RWPE2 (cell line): ENCODE data around the gene RRP8.

ENCODE experiments used
- ATAC-seq: fragments of 200-7000 bp; cut with Tn5 transposase; 3 replicates; pipeline ENCODE4 v1.9.1; 2021; ENCODE audit warnings: low read depth
- DNase-seq: peaks from one replicate; pipeline ENCODE4 v3.0.0-alpha.2; 2020; ENCODE audit warnings: low spot score
- H3K27ac ChIP-seq: fragments of 450-650 bp; 2 replicates; pipeline ENCODE4 v1.5.1; 2017; ENCODE audit warnings: mild to moderate bottlenecking; ENCODE audit not compliant: poor library complexity, severe bottlenecking
- H3K27me3 ChIP-seq: fragments of 250-450 bp; sonication (Bioruptor Pico); 2 replicates; pipeline ENCODE4 v1.5.1; 2021; ENCODE audit warnings: mild to moderate bottlenecking, moderate library complexity; ENCODE audit not compliant: insufficient read depth, poor library complexity, severe bottlenecking
- H3K36me3 ChIP-seq: fragments of 250-450 bp; sonication (Bioruptor Pico); 2 replicates; pipeline ENCODE4 v1.5.1; 2020; ENCODE audit warnings: low read depth, mild to moderate bottlenecking, moderate library complexity
- H3K4me1 ChIP-seq: fragments of 250-450 bp; sonication (Bioruptor Pico); 2 replicates; pipeline ENCODE4 v1.5.1; 2021; ENCODE audit warnings: mild to moderate bottlenecking, moderate library complexity; ENCODE audit not compliant: insufficient read depth, poor library complexity, severe bottlenecking
- H3K4me3 ChIP-seq: fragments of 250-450 bp; sonication (Bioruptor Pico); 2 replicates; pipeline ENCODE4 v1.5.1; 2021; ENCODE audit warnings: mild to moderate bottlenecking, moderate library complexity; ENCODE audit not compliant: severe bottlenecking
- H3K9me3 ChIP-seq: fragments of 250-450 bp; sonication (Bioruptor Pico); 2 replicates; pipeline ENCODE4 v1.5.1; 2021; ENCODE audit warnings: mild to moderate bottlenecking, moderate library complexity; ENCODE audit not compliant: severe bottlenecking
- TF ChIP-seq, protein P1 (sequence below): fragments of 450-650 bp; IDR thresholded peaks from one replicate; pipeline ENCODE4 v1.5.1; 2017; ENCODE audit warnings: mild to moderate bottlenecking, moderate library complexity; ENCODE audit not compliant: poor library complexity, severe bottlenecking

RRP8 gene

DNA sequence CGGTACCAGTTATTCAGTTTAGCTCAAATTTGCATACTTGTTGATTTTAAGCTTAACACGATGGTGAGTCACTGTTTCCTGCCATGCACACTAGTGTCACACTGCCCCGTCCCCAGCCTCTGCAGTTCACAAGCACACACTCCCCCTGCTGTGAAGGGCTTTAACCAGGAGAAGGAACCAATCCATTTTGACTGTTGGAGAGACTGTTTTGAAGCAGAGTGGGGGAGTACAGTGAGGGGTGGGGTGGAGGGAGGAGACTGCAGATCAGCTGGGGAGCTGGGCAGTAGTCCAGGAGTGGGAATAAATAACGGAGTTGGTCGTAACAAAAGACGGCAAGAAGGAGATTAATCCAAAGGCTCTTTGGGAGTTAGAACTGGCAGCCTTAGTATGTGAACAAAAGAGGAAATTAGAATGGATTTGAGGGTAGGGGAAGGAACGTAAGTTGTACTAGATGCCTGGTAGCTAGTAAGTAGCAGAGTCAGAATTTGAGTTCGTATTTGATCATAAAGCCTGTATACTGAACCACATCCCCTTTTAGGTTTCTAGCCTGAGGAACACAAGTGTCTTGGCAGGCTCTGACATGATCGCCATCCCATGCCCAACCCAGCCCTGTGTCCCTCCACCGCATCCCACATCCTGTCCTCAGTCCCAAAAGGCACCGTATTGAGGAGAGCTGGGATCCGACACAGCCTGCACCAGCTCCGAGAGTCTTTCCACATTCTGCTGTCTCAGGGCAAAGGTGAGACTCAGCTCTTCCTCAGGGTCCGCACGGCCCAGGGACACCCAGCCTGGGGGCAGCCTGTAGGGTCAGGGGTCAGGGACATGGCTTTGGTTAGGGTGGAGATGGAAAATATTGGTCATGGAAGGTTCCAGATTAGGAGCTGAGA is 14.9 kb upstream of the RRP8 start:
- Histone ChIP-seq H3K27ac (peak overlapping the region; percentile 30), H3K27me3 (no peaks in the 10 kb centered on the region), H3K4me3 (peak overlapping the region; percentile 60), H3K4me1 (peaks cover 4% of the 10 kb centered on the region), H3K9me3 (no peaks in the 10 kb centered on the region), H3K36me3 (no peaks in the 10 kb centered on the region)
- DNase-seq (peak; percentile 21), ATAC-seq (peak; percentile 16; the same call in 2 of the 3 replicates)
- TF ChIP-seq, protein P1, sequence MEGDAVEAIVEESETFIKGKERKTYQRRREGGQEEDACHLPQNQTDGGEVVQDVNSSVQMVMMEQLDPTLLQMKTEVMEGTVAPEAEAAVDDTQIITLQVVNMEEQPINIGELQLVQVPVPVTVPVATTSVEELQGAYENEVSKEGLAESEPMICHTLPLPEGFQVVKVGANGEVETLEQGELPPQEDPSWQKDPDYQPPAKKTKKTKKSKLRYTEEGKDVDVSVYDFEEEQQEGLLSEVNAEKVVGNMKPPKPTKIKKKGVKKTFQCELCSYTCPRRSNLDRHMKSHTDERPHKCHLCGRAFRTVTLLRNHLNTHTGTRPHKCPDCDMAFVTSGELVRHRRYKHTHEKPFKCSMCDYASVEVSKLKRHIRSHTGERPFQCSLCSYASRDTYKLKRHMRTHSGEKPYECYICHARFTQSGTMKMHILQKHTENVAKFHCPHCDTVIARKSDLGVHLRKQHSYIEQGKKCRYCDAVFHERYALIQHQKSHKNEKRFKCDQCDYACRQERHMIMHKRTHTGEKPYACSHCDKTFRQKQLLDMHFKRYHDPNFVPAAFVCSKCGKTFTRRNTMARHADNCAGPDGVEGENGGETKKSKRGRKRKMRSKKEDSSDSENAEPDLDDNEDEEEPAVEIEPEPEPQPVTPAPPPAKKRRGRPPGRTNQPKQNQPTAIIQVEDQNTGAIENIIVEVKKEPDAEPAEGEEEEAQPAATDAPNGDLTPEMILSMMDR: no peak

DNA sequence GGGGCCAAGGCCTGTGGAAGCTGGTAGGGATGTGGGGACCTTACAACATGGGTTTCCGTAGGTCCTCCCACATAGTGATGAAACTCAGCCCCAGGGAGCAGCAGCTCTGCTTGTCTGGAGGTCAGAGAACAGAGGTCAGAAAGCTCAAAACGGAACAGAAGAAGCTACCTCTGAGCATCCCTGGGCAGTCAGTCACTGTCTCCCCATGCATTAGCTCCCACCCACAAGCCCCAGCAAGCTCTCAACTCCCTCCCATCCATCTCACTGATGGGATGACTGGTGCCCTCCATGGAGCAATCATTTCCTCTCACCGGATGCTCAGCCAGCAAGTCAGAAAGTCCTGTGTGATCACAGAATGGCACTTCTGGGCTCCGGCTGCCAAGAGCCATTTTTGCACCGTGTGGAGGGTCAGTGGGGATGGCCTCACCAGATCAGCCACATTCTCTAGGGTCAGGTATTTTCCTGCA is 13.9 kb upstream of the RRP8 start:
- no peak for ATAC-seq
- Histone ChIP-seq H3K36me3 (no peaks in the 10 kb centered on the region), H3K9me3 (no peaks in the 10 kb centered on the region), H3K27ac (no peak overlapping the region), H3K4me3 (no peak overlapping the region), H3K27me3 (no peaks in the 10 kb centered on the region), H3K4me1 (peaks cover 4% of the 10 kb centered on the region)
- TF ChIP-seq, protein P1: no peak
- peak; percentile 24 for DNase-seq

DNA sequence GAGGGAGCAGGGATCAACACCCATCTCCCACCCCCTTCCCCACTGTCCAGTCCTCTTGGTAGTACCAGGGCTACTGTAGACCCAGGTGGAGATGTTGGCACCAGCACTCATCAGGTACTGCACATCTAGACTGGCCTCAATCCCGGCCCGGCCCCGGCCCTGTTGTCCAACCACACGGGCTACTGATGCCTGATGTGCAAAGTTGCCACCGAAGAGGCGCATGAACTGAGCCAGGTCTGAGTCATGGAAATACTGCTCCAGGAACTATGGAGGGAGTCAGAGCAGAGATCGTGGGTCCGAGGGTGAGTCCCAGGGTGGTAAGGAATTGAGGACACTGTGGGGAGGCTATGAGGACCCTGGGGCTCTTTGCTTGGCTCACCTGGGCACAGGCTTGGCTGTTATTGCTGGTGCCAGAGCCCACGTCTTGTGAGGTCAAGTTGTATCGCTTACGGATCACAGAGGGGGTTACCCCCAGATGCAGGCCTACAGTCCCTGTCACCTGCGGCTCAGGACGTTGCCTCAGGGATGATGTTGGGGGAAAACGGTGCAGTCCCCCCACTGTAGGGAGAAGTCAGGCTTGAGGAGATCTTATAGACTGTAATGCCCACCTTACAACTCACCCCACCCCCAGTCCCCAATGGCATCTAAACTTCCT is 13.3 kb upstream of the RRP8 start:
- no peaks in the 10 kb centered on the region for H3K9me3 ChIP-seq
- ATAC-seq (no peak), DNase-seq (no peak)
- TF ChIP-seq, protein P1: no peak
- H3K27me3 ChIP-seq: no peaks in the 10 kb centered on the region
- peaks cover 4% of the 10 kb centered on the region for H3K4me1 ChIP-seq
- H3K36me3 ChIP-seq: no peaks in the 10 kb centered on the region
- no peak overlapping the region for H3K4me3 ChIP-seq
- no peak overlapping the region for H3K27ac ChIP-seq

DNA sequence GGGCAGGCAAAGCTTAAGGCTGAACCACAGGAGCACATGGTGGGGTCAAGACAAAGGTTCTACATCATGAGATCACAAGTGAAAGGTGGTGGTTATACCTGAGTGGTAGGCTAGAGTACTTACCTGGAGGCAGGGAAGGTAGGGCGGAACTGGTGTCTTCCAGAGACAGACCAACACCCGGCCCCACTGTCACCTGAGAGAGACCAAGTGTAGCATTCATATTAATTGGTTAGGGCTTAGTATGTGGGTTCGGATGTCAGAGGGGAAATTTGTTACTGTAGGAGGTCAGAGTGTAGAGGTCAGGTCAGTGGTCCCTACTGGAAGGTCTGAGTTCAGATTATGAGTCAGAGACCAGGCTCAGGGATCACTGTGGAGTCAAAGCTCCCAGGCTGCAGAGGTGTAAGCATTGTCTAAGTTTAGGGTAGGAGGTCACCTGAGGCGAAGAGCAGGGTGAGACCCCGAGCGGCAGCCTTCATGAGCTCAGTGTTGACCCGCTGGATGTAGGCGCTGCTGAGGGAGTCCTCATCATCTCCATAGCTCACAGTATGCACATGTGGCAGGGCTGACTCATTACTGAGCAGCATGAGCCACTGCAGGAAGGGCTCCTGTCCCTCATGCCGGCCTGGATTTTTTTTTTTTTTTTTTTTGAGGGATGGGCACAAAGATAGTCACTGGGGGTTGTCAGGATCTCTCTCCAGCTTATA is 12.6 kb upstream of the RRP8 start:
- ATAC-seq: no peak
- Histone ChIP-seq H3K4me3 (no peak overlapping the region), H3K36me3 (peaks cover 5% of the 10 kb centered on the region), H3K4me1 (peaks cover 4% of the 10 kb centered on the region), H3K27ac (no peak overlapping the region), H3K9me3 (no peaks in the 10 kb centered on the region), H3K27me3 (no peaks in the 10 kb centered on the region)
- TF ChIP-seq, protein P1: no peak
- DNase-seq: peak; percentile 18
